Suppressor macrophage treated with lipopolysaccharide for 1 hour (primary cell): ENCODE measurements around the gene SLC25A1.
A peak's percentile ranks its signal among the peaks of the same experiment; 100 is the strongest.
"Not testable (repeated sequence)": the region's sequence is repeated elsewhere in the genome, so short reads cannot be mapped to it uniquely, and the experiment has no call there.

Experiments
- DNase-seq, 3 donors: peaks; one replicate each; pipeline ENCODE4 v3.0.0-alpha.2; 2020 to 2022

The SLC25A1 gene

DNA sequence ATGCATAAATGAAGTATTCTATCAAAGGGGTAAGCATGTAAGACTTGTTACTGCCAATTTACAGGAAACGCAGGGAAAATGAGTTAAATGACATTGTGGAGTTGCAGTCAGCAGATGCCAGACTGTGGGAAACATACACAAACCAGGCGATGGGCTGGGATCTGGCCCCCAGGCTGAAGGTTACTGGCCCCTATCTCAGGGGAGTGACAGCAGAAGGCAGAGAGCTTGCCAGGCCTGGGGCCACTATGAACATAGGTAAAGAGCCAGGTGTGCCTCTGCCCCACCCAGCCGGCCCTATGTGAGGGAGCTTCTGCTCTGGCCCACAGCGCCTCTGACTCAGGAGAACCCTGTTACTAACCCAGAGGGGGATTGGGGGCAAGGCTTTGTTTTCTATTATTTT is 26.1 kb upstream of the SLC25A1 start:
- DNase-seq: no peak

DNA sequence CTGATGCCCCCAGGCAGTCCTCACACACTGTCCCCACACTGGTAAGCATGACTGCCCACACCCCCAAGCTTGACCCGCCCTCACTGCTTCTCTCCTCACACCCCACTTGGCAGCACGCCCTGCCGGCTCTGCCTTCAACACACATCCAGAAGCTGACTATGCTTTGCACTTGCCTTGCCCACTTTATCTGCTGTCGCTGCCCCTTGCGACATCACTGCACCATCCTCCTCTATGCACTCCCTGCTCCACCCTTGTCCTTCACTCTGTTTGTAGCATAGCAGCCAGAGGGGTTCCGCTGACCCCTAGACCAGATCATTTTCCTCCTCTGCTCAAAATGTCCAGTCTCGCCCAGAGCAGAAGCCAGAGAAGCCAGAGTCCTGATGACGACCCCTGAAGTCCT is 25.3 kb upstream of the SLC25A1 start:
- DNase-seq: no peak

DNA sequence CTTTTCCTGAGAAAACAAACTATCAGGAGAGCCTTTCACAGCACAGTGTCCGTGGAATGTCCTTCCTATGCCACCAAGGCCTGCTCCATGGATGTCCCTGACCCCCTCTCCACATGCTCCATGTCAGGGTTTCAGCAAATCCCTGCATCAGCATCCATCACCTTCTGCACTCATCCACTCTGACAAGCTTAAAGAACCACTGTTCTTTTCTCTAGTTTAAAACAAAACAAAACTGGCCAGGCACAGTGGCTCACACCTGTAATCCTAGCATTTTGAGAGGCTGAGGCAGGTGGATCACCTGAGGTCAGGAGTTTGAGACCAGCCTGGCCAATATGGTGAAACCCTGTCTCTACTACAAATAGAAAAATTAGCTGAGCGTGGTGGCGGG is 24.3 kb upstream of the SLC25A1 start:
- not testable (repeated sequence) for DNase-seq

DNA sequence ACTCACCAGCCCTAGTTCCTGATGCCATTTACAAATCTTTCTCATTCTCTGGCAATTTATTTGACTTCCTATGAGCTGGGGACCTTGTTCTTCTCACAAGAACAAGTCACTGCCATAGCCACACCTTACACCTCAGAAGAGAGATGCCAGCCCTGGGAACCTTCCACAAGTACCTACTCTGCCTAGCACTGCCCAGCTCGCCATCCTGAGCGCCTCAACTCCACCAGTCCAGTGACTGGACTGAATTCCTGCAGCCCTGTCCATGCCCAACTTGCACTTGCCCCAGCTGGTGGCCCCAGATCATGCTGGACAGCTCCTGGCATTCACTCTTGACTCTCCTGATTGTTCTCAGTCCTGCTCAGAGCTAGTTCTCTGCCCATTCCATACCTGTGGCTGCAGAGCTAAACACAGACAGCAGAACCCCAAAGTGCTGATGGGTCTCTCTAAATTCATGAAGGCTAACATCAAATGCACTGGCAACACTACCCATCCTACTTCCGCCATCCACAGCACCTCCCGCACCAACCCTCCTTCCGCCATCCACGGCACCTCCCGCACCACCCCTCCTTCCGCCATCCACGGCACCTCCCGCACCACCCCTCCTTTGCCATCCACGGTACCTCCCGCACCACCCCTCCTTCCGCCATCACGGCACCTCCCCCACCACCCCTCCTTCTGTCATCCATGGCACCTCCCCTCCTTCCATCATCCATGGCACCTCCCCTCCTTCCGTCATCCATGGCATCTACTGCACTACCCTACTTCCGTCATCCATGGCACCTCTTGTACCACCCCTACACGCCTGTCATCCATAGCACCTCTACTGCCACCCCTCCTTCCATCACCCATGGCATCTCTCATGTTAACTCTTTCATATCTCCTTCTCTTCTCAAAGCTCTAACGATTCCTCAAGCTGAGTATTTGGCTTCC is 23.6 kb upstream of the SLC25A1 start:
- DNase-seq: no peak

DNA sequence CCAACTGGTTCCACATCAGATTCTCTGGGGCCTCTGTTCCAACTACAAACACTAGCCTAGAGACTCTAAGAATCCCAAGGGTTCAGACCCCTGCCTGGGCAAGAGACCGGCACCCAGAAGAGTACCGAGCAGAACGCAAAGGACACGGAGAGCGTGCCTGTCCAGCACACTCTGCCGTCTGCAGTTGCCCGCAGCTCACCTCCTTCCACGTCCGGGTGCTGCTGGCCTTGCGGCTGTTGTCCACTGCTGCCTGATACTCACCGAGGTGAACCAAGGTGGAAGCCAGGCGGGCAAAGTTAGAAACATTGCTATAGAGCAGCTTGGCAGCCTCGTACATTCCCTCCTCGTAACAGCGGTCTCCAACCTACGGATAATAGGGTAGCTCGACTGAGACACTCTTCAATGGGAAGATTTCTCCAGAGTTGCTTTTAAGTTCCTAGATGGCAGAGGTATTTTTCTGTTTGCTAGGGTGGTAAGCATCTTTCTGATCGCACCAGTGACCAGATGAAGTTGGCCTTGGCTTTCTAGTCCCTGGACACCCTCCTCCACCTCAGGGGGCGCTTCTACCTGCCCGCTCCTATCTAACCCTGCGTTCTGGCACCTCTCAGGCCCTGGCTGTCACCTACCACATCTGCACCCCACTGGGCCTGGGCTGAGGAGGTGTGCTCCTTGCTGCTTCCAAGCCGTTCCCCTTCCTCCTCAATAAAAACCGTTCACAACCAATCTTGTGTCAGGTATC is 22.8 kb upstream of the SLC25A1 start:
- DNase-seq: no peak

DNA sequence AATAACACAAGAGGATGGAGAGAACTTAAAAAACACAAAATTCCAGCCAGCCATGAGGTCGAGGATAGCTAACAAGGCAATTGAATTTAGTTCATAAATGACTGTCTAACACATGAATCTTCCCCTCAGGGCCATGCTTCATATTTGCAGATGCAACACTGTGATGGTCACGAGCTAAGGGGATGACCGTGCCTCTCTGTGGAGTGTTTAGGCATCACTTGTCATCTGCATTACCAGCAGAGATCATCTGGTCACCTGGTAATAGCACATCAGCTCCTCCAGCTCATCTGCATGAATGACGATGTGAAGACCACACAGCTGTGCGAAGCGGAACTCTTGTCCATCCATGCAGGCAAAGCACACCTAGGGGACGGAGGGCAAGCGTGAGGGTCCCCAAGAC is 20.9 kb upstream of the SLC25A1 start:
- no peak for DNase-seq

DNA sequence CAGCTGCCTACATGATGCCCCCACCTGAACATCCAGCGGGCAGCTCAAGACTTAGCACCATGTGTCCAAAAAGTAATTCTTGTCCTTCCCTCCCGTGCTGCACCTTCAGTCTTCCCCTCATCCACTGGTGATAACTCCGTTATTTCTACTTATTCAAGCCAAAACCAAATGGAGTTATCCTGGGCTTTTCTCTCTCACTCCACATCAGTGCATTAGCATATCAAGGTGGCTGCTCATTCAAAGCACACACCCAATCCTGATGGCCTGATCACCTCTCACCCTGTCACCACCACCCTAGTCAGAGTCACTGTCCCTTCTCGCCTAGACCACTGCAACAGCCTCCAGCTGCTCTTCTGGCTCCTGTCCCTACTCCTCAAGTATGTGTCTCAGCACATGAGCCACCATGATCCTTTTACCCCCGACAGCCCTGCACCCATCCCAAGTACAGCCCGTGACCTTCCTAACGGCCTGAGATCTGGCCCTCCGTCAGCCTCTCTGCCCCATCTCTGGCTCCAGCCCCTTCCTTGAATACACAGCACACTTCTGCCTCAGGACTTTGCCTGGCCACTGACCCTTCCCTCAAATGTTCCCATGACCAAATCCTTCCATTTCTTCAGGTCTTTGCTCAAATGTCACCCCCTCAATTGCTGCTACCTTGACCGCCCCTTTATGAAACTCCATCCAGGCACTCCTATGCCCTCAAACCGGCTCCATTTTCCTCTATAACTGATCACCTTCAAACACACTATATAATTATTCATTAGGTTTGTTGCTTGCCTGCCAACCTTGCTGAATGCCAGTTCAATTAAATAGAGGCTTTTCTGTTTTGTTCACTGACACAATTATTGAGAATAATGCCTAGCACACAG is 19.7 kb upstream of the SLC25A1 start:
- no peak for DNase-seq

DNA sequence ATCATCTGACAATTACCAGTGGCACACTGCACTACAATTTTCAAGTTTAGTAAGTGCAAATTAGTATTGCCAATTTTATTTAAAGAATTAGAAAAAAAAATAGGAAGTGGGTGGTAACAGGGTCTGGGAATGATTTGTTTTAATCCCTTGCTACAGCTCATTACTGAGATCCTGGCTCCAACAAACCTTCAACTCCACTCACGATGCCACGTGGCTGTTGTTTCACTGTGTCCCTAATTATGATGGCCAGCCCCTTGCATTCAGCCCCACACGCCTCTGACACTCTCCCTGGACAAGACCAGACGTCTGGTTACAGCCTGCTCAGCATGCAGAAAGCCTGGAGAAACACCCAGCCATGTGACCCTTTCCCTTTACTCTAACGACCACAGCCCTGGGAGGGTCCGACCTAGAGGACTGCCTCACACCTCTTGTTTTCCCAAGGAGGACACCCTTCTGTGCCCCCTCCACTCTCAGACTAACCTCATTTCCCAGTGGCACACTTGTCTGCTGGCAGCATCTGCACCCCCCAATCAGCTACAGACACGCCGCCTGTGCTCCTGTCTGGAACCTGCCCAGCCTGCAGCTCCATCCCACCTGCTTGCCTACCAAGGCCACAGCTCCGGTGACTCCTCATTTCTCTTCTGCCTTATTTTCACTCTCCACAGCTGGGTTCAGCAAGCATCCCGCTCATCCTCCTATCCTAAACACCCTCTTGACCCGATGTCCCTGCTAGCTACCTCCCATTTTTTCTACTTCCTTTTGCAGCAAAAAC is 18.5 kb upstream of the SLC25A1 start:
- DNase-seq: no peak

DNA sequence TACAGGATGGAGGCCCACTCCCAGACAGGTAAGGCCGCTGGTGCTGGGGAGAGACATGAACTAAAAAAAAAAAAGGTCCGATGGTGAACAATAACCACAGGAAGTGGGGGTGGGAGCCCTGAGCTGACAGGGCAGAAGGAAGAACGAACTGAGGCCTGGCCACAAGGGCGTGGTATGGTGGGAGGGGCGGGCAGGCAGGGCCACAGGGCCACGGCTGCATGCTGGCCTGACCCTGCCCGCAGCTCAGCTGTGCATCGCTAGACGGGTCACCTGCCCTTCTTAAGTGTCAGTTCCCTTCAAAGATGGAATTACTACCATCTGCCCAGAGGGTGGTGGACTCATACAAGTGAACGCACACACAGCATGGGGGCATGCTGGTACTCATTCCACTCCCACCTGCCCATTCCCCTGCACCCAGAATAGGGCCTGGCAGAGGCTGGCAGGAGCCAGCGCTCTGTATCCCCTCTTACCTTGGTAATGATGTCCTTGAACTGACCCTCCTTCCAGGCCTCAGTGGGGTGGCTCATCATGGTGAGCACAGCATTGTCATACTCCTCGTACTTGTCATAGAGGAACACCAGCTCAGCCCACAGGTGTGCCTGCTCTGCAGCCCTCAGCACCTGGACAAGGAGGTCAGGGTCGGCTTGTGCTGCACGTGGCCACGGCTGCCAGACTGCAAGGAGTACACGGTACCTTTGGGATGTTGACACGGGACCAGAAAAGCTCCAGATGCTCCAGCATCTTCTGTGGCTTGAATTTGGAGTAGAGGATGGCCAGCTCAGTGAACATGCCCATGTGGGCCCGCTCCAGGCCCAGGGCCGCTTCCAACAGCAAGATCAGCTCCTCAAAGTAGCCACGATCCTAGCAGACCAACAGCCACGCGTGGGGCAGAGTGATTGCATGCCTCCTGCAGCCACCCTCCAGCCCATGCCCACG is 17.5 kb upstream of the SLC25A1 start:
- DNase-seq: peak in 1 of 3 donors; percentile 19

DNA sequence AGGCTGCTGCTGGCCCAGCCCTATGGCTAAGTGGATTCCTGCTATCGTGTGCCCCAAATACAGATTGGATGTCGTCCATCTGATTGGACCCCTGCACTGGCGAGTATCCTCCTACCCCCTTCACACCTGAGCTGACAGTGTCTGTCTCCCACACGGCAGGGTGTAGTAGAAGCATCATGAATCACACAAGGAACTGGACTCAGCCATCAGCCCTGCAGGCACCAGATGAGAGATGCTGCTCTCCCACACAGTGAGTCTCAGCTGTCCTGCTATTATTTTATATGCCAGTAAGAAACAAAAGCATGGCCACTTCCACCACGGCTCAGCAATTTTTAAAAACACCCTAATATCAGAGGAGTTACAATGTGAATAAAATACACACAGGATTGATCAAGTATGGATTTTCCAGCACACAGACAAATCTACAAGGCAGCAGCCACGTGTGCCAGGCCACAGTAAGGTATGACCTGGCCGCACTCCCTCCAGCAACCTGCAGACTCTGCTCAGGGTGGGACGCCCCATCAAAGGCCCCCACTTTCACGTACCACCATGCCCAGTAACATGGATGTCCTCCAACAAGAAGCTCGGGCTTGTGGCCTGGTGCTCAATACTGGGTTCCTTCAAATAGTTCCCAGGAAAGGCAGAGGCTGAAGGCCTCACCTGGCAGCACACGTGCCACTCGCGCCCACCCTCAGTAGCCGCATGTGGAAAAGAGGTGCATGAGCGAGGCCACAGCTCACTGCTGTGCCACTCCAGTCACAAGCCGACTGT is 16.4 kb upstream of the SLC25A1 start:
- DNase-seq: no peak

DNA sequence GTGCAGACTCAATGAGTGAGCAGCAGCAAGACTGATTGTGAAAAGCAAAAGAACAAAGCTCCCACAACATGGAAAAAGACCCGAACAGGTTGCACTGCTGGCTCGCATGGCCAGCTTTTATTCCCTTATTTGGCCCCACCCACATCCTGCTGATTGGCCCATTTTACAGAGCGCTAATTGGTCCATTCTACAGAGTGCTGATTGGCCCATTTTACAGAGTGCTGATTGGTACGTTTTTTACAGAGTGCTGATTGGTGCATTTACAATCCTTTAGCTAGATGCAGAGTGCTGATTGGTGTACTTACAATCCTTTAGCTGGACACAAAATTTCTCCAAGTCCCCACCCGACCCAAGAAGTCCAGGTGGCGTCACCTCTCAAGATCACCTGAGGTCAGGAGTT is 15.3 kb upstream of the SLC25A1 start:
- DNase-seq: no peak

DNA sequence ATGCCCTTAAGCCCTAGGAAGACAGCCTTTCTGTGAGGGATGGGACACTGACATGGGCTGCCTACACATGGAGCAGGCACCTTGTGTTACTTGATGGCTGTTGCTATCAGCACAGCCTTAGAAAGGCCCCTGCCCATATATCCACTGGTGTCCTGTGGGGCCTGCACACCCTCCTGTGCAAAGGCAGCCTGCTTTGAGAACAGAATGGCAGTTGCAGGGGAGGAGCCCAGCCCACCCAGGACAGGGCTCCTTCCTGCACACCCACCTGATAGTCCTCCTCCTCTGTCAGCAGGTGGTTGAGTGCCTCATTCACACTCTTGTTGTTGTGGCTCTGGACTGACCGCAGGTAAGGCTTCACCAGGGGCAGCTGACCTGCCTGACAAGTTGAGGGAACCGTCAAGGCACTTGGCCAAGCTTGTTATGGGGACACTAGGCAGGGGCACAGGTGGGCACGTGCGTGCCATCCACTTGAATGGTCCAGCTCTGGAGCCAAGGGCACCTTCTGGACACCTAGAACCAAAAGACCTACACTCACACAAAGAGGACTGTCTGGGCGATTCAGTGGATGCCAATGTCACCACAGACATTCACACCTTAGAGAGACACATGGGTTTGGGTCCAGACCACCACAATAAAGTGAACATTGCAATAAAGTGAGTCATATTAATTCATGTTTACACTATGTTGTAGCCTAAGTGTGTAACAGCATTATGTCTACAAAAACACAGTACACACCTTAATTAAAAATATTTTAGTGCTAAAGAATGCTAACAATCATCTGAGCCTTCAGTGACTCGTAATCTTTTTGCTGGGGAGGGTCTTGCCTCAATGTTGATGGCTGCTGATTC is 9.4 kb upstream of the SLC25A1 start:
- DNase-seq: no peak

DNA sequence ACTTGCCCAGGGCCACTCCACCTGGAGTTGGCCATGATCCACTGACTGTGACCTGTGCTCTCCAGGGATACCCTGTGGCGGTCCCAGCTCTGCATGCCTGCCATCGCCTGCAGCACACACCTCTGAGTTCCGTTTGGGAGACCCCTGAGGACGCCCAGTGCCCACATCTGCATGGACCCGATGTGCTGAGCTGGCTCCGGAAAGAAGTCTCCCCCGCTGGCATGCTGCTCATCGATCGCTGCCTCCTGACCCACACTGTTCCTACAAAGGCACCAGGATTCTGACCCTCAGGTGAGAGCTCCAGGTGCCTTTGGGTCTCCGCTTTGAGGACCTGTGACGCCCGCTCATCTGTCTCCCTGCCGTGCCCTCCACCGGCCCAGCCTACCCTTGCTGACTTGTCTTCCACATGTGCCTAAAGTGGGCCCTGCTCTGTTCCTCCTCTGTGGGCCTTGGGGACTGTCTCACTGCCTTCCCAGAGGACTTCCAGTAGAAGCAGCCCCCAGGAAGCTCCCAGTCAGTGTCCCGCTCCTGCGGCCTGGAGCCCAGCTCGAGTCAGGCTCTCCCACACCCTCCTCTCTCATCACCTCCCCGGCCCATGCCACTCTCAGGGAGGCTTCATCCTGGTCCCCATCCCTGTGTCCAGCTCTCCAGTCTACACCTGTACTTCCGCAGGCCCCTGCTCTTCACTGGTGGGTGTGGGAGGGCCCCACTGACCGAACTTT is 5.9 kb upstream of the SLC25A1 start:
- DNase-seq: no peak

DNA sequence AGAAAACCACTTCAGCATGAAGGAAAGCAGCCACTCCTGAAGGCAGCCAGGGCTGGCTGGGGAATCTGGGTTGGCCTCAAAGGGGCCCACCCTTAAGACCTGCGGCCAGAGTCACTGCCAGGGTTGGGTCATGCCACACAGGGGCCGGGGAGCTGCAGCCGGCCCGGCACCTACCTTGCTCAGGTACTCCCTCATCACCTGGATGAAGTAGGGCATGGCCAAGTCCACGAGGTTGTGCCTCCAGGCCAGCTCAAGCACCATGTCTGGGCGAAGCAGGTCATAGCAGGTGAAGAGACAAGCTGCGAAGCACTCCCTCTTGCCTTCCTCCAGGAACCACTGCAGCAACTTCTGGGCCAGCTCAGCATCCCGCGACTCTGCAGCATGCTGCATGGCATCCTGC is 4.7 kb upstream of the SLC25A1 start:
- no peak for DNase-seq

DNA sequence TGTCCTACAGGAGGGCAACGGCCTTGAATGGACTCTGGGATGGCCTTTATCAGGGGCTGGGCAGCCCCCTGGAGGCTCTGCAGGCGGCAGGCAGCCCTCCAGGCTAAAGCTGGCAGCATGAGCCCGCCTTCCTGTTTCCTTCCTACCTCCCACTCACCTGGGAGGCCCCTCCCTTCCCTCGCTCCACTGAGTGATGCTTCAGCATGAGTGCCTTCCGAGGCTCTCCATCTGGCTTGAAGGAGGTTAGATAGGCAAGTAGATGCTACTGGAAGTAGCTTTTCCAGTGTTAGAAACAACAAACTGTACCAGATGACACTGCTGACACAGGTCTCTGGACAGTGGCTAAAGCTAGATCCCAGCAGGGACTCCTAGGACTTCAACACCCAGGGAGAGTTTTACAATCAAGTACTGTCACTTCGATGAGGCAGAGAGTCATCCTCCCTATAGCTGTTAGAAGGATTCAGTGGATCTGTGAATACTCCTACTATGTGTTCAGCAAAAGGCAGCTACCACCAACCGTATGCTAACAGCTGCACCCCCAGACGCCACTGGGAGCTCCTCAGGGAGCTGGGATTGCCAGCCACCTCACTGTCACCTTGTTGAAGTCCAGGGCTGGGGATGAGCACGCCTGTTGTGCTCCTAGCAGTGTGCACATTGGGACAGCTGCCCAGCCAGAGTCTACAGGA is 4.1 kb upstream of the SLC25A1 start:
- DNase-seq: no peak

DNA sequence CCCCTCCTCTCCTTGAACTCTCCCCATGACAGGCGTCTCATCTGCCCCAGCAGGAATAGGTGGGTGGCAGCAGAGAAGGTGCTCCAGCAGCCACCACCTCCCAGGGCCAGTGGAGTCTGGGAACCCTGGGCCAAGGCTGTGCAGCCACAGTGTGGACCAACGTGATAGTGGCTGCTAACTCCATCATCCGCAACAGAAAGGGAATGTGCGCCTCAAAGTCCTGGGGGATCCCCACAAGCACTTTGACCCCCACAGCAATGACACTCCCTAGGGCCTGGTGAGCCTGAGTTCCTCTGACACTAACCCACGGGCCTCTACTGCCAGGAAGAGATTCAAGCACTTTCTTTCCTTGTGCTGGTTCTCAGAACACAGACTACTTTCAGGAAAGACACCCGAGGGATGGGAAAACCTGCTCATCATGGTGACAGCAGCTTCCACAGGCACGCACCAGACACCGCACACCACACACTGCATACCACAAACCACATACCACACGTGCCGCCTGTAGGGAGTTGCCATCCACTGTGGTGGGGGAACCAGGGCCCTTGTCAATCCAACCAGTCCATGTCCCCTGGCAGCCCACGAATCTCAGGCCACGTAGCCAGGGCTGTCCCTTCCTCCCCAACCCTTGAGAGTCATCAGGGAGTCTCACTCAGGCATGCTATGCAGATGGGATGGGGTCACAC is 3.4 kb upstream of the SLC25A1 start:
- DNase-seq: no peak

DNA sequence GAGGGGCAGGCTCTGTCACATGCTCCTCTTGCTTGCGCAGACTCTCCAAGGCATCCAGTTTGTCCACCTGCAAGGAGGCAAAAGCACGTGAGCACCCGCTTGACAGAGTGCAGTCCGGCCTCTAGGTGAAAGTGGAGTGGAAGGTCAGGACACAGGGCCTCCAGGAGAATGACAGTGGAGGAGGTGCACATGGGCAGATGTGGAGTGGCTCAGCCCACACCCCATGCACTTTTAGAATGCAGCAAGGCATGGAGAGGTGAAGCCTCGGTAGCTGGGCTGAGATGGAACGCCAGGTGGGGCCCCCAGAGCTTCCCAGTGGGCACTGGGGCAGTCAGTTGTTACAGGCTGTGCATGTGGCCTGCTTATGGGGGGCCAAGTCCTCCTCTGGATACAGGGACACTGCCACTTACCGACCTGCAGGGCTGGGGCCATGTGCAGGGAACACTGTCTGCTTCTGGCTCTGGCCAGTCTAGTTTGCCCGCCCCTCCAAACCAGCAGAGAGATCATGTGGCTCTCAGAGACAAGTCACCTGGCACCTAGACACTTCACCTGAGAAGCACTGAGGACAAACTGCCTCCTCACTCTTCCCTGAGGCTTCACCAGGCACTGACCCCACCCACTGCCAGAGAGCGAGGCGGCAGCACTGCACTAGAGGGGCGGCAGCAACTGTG is 2.3 kb upstream of the SLC25A1 start:
- no peak for DNase-seq
